Liver (tissue), 3 donors: ENCODE data around the gene CLIP4.

Source experiments
- EGR1 ChIP-seq, 2 donors: IDR thresholded peaks; 2 replicates each; pipeline ENCODE4 v1.6.1; 2016 to 2018; ENCODE audit warnings: antibody characterized with exemption in 2 of 2, low read depth in 2 of 2
- HNF4G ChIP-seq: IDR thresholded peaks from 2 replicates; pipeline ENCODE4 v1.6.1; 2016; ENCODE audit warnings: antibody characterized with exemption
- JUND ChIP-seq, 2 donors: IDR thresholded peaks; 2 replicates each; pipeline ENCODE4 v1.6.1; 2016; ENCODE audit warnings: antibody characterized with exemption in 2 of 2
- MAX ChIP-seq: IDR thresholded peaks from 2 replicates; pipeline ENCODE4 v1.6.1; 2016; ENCODE audit warnings: antibody characterized with exemption
- REST ChIP-seq: IDR thresholded peaks from 2 replicates; pipeline ENCODE4 v1.6.1; 2016; ENCODE audit warnings: antibody characterized with exemption, mild to moderate bottlenecking
- ZBTB33 ChIP-seq: IDR thresholded peaks from 2 replicates; pipeline ENCODE4 v1.6.1; 2016; ENCODE audit warnings: antibody characterized with exemption
- TF ChIP-seq, protein P1 (sequence below): fragments of 150-350 bp; IDR thresholded peaks from 2 replicates; pipeline ENCODE4 v1.5.1; 2017; ENCODE audit warnings: improper control_type of control experiment, low read depth, low read length; ENCODE audit not compliant: missing input control
- donor health status: healthy.
- donor health status: healthy.

DNA sequence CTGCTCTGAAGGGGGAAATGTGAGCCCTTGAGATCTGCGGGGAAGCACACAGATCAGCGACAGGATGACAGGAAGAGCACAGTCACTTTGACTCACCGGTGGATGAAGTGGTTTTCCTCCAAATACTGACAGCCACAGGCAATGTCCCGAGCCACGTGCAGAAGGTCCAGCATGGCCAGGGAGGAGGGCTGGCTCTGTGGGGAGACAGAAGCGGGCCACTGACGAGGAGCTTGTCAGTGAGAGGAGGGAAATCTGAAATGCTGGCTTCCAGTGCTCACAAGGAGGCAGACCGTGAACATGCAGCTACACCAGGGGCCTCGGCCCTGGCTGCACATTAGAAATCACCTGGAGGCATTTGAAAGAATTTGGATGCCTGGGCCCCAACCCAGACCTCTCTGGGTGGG, 98.7 kb downstream of the CLIP4 start:
- TF ChIP-seq, protein P1, sequence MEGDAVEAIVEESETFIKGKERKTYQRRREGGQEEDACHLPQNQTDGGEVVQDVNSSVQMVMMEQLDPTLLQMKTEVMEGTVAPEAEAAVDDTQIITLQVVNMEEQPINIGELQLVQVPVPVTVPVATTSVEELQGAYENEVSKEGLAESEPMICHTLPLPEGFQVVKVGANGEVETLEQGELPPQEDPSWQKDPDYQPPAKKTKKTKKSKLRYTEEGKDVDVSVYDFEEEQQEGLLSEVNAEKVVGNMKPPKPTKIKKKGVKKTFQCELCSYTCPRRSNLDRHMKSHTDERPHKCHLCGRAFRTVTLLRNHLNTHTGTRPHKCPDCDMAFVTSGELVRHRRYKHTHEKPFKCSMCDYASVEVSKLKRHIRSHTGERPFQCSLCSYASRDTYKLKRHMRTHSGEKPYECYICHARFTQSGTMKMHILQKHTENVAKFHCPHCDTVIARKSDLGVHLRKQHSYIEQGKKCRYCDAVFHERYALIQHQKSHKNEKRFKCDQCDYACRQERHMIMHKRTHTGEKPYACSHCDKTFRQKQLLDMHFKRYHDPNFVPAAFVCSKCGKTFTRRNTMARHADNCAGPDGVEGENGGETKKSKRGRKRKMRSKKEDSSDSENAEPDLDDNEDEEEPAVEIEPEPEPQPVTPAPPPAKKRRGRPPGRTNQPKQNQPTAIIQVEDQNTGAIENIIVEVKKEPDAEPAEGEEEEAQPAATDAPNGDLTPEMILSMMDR = no peak
- TF ChIP-seq MAX (no peak), REST (no peak), JUND (IDR thresholded peaks at IDR 0.05) (no peak), ZBTB33 (no peak), EGR1 (IDR thresholded peaks at IDR 0.05; ENCODE audit: low read depth in 2 of 2) (no peak), HNF4G (no peak)
